ENCODE results near the gene TXNIP. TPM values are rescaled to one million over a fixed set of nuclear protein-coding genes. Genes with fewer than 3 reads are reported as not detected.

TXNIP gene
- total and polyA plus RNA-seq, 2 experiments from 2014 or later = 22.8 to 29.1 TPM

DNA sequence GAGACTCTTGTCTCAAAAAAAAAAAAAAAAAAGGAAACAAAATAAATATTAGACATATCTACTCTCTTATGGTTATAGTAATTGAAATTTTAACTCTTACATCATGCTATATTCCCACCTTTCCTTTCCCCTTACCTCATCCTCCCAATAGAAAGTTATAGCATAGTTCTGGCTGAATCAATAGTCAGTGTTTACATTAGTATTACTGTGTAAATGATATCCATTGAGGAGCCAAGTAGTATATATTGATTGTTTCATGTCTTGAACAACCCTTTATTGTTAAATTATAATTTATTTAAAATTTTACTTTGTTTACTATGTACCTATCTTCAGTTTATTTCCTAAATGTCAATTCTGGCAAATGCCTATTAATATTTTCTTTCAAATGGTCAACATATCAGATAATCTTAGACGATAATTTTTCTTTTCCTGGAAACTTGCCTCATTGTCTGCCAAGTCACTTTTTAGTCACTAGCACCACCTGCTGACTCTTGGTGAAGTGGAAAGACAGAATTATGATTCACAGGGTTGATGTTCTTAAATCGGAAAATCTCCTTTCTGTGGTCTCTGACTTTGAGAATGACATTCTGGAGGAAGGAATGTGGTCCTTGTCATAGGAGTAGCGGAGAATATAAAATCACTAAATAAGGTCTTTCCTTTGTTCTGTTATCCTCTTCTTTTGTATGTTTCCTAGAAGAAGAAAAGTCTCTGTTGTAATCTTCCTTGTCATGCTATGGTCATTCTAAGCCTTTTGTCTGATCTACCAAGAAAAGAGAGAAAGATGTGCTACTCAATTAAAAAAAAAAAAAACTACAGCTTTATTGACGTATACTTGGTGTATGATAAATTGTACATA lies 16.6 kb upstream of the TXNIP start:
- TF ChIP-seq STAT1 (IDR thresholded peaks at IDR 0.05; ENCODE audit: unreplicated experiment) = no peak
- TF ChIP-seq, protein P1, sequence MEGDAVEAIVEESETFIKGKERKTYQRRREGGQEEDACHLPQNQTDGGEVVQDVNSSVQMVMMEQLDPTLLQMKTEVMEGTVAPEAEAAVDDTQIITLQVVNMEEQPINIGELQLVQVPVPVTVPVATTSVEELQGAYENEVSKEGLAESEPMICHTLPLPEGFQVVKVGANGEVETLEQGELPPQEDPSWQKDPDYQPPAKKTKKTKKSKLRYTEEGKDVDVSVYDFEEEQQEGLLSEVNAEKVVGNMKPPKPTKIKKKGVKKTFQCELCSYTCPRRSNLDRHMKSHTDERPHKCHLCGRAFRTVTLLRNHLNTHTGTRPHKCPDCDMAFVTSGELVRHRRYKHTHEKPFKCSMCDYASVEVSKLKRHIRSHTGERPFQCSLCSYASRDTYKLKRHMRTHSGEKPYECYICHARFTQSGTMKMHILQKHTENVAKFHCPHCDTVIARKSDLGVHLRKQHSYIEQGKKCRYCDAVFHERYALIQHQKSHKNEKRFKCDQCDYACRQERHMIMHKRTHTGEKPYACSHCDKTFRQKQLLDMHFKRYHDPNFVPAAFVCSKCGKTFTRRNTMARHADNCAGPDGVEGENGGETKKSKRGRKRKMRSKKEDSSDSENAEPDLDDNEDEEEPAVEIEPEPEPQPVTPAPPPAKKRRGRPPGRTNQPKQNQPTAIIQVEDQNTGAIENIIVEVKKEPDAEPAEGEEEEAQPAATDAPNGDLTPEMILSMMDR (conservative IDR thresholded peaks at IDR 0.05; ENCODE audit: low read depth in 2 of 2) = peak; percentile 85 to 90
- peaks cover 13% of the 10 kb centered on the region for H3K27me3 ChIP-seq (ENCODE audit: insufficient read depth)
- no peak overlapping the region for H2AFZ ChIP-seq
- H3K4me1 Mint-ChIP-seq = no peaks in the 10 kb centered on the region
- H3K4me2 ChIP-seq = no peak overlapping the region
- ATAC-seq (peak; percentile 31; the same call in 2 of the 3 replicates), DNase-seq (ENCODE audit: low spot score) (peak; percentile 78)
- H4K20me1 ChIP-seq (replicated peaks; ENCODE audit: insufficient read depth) = no peaks in the 10 kb centered on the region
- H3K27me3 Mint-ChIP-seq (ENCODE audit: insufficient read depth, low read depth, poor library complexity) = no peaks in the 10 kb centered on the region
- no peaks in the 10 kb centered on the region for H3K79me2 ChIP-seq (replicated peaks; ENCODE audit: insufficient read depth)
- H3K4me1 ChIP-seq (ENCODE audit: insufficient read depth) = no peaks in the 10 kb centered on the region
- no peaks in the 10 kb centered on the region for H3F3A ChIP-seq (replicated peaks; ENCODE audit: low read depth)
- H3K27ac Mint-ChIP-seq = no peak overlapping the region
- H3K36me3 Mint-ChIP-seq (ENCODE audit: low read depth) = no peaks in the 10 kb centered on the region
- no peaks in the 10 kb centered on the region for H3K36me3 ChIP-seq (ENCODE audit: insufficient read depth)
- H3K27ac ChIP-seq (ENCODE audit: low read depth) = no peak overlapping the region
- H3K9me2 ChIP-seq (ENCODE audit: insufficient read depth) = no peaks in the 10 kb centered on the region
- H3K9me3 Mint-ChIP-seq = no peaks in the 10 kb centered on the region
- H3K4me3 ChIP-seq = no peak overlapping the region
- H3K4me3 Mint-ChIP-seq = no peak overlapping the region

DNA sequence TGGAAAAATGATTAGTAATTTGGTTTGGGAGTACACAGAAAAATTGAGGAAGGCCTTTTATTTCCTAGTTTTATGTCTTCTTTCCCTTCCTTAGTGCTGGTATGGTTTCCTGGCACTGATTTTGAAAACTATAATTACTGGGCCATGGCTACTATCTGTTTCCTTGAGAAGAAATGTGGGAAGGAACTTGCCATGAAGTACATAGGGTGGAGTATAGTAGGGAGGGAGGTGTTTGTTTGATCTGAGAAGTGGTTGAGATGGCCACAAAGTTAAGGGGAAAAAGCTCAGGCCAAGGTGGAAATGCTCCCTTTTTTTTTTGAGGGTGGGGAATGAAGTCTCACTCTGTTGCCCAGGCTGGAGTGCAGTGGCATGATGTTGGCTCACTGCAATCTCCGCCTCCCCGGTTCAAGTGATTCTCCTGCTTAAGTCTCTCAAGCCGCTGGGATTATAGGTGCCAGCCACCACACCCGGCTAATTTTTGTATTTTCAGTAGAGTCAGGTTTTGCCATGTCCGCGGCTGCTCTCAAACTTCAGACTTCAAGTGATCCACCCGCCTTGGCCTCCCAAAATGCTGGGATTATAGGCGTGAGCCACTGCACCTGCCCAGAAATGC lies 13.9 kb upstream of the TXNIP start:
- no peak overlapping the region for H3K4me3 Mint-ChIP-seq
- H3K27me3 Mint-ChIP-seq (ENCODE audit: insufficient read depth, low read depth, poor library complexity) = peaks cover 1% of the 10 kb centered on the region
- no peak overlapping the region for H3K27ac Mint-ChIP-seq
- no peaks in the 10 kb centered on the region for H3F3A ChIP-seq (replicated peaks; ENCODE audit: low read depth)
- H2AFZ ChIP-seq = 0 out of 2 replicates have a peak overlapping the region, but pooled peaks have one; percentile 29
- no peaks in the 10 kb centered on the region for H3K36me3 ChIP-seq (ENCODE audit: insufficient read depth)
- H3K27ac ChIP-seq (ENCODE audit: low read depth) = no peak overlapping the region
- no peaks in the 10 kb centered on the region for H3K27me3 ChIP-seq (ENCODE audit: insufficient read depth)
- H3K79me2 ChIP-seq (replicated peaks; ENCODE audit: insufficient read depth) = no peaks in the 10 kb centered on the region
- no peak overlapping the region for H3K4me3 ChIP-seq
- no peaks in the 10 kb centered on the region for H3K36me3 Mint-ChIP-seq (ENCODE audit: low read depth)
- no peaks in the 10 kb centered on the region for H4K20me1 ChIP-seq (replicated peaks; ENCODE audit: insufficient read depth)
- DNase-seq (ENCODE audit: low spot score) (no peak), ATAC-seq (no peak)
- H3K9me2 ChIP-seq (ENCODE audit: insufficient read depth) = no peaks in the 10 kb centered on the region
- H3K9me3 Mint-ChIP-seq = no peaks in the 10 kb centered on the region
- H3K4me1 Mint-ChIP-seq = peaks cover 3% of the 10 kb centered on the region; the same call in 2 of the 3 replicates
- no peaks in the 10 kb centered on the region for H3K4me1 ChIP-seq (ENCODE audit: insufficient read depth)
- H3K4me2 ChIP-seq = no peak overlapping the region
- TF ChIP-seq, protein P2, sequence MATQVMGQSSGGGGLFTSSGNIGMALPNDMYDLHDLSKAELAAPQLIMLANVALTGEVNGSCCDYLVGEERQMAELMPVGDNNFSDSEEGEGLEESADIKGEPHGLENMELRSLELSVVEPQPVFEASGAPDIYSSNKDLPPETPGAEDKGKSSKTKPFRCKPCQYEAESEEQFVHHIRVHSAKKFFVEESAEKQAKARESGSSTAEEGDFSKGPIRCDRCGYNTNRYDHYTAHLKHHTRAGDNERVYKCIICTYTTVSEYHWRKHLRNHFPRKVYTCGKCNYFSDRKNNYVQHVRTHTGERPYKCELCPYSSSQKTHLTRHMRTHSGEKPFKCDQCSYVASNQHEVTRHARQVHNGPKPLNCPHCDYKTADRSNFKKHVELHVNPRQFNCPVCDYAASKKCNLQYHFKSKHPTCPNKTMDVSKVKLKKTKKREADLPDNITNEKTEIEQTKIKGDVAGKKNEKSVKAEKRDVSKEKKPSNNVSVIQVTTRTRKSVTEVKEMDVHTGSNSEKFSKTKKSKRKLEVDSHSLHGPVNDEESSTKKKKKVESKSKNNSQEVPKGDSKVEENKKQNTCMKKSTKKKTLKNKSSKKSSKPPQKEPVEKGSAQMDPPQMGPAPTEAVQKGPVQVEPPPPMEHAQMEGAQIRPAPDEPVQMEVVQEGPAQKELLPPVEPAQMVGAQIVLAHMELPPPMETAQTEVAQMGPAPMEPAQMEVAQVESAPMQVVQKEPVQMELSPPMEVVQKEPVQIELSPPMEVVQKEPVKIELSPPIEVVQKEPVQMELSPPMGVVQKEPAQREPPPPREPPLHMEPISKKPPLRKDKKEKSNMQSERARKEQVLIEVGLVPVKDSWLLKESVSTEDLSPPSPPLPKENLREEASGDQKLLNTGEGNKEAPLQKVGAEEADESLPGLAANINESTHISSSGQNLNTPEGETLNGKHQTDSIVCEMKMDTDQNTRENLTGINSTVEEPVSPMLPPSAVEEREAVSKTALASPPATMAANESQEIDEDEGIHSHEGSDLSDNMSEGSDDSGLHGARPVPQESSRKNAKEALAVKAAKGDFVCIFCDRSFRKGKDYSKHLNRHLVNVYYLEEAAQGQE (IDR thresholded peaks at IDR 0.05; ENCODE audit: unreplicated experiment) = no peak
- no peak for TF ChIP-seq ZNF114 (CRISPR knock-in tag; IDR thresholded peaks at IDR 0.05)
- no peak for TF ChIP-seq EZH2phosphoT487 (IDR thresholded peaks at IDR 0.05; ENCODE audit: unreplicated experiment)
- TF ChIP-seq STAT1 (IDR thresholded peaks at IDR 0.05; ENCODE audit: unreplicated experiment) = no peak
- no peak for TF ChIP-seq EZH2 (IDR thresholded peaks at IDR 0.05; ENCODE audit: low read depth, unreplicated experiment)
- TF ChIP-seq ZNF331 (CRISPR knock-in tag; IDR thresholded peaks at IDR 0.05; ENCODE audit: low read depth) = no peak
- TF ChIP-seq, protein P1 (conservative IDR thresholded peaks at IDR 0.05; ENCODE audit: low read depth in 2 of 2) = no peak
